DMS79 treated with DMSO at 0.1 percent for 48 hours (cell line): Measurements from ENCODE around the gene ATP2A1.
"Not testable (repeated sequence)": the region's sequence is repeated elsewhere in the genome, so short reads cannot be mapped to it uniquely, and the experiment has no call there.

Experiments
- DNase-seq: peaks from one replicate; lab custom pipeline; 2025; lab: John Stamatoyannopoulos, UW

ATP2A1 gene

DNA sequence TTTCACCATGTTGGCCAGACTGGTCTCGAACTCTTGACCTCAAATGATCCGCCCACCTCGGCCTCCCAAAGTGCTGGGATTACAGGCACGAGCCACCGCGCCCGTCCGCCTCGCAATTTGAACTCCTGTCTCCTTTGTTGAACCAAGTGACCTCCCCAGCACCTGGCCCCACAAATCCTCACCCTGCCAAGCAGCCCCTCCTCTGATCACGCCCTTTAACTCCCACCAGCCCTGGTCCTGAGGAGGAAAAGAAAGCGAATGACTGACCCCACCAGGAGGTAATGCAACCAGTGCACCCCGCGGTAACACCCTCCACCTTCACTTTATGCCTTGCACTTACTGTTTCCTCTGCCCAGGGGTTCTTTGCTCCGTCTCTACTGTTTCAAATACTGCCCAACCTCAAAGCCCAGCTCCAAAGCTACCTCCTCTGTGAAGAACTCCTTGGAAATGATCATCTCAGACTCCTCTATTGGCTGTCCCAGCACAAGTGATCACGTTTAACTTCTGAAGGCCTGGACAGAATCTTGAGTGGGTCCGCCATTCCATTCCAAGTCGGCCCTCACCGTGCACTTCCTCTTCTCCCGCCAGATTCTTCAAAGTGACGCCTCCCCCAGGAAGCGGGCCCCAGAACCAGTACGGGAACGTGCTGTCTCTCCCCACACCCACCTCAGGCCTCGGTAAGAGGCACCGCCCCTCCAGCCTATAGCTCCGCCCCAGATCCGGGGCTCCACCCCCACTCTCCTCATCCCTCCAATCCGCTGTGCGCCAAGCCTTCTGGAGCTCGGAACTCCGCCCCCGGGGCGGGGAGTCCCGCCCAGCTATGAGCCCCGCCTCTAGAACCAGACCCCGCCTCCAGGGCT lies 57.9 kb downstream of the ATP2A1 start:
- DNase-seq: no peak

DNA sequence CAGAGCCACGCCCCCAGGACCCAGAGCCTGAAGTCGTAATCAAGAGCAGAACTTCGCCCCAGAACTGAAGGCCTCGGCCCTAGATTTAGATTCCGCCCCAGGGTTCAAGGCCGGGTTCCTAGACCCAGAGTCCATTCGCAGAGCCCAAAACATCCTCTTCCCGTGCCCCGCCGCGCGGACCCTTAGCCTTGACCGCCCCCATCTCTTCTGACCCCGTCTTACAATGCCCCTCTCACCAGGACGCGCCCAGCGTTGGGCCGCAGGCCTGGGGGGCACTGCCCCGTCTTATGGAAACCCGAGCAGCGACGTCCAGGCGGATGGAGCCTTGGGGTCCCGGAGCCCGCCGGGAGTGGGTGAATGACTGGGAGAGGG lies 58.5 kb downstream of the ATP2A1 start:
- no peak for DNase-seq

DNA sequence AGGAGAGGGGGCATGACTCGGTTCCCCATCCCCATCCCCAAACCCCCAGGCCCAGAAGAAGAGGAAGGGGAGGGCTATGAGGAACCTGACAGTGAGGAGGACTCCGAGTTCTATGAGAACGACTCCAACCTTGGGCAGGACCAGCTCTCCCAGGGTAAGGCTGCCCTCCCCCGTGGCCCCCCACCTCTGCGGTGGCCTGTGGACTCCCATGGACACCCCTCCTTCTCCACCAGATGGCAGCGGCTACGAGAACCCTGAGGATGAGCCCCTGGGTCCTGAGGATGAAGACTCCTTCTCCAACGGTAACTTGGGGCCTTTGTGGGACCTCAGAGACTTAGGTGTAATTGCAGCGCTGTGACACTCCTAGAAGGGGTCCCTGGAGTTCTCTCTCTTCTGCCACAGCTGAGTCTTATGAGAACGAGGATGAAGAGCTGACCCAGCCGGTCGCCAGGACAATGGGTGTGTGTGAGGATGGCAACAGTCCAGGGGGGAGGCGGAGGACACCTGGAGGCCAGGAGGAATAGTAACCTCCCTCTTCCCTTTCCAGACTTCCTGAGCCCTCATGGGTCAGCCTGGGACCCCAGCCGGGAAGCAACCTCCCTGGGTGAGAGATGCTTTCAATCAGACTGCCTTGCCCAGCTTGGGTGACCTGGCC lies 59.1 kb downstream of the ATP2A1 start:
- no peak for DNase-seq

DNA sequence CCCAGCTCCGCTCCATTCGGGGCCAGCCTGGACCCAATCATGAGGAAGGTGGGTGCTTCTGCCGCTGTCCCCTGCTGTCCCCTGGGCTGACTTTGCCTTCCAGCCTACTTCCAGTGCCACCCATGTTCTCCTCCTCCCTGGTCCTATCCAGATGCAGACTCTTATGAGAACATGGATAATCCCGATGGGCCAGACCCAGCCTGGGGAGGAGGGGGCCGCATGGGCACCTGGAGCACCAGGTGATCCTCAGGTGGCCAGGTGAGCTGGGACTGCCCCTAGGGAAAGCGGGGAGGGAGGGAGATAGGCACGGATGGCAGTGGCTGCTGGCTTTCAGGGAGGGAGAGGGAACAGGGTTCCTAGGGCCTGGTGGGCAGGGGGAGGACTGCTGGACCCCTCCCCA lies 60.4 kb downstream of the ATP2A1 start:
- DNase-seq: no peak

DNA sequence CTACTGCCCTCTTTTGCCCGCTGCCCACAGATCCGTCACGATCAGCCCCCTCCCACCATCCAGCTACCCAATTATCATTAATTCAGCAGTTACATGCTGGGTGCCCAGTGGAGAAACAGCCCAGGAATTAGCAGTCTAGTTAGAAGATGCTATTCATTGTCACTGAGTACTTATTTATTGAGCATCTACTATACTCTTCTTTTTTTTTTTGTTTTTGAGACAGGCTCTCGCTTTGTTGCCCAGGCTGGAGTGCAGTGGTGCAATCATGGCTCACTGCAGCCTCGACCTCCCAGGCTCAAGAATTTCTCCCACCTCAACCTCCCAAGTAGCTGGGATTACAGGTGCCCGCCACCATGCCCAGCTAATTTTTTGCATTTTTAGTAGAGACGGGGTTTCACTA lies 61.5 kb downstream of the ATP2A1 start:
- not testable (repeated sequence) for DNase-seq

DNA sequence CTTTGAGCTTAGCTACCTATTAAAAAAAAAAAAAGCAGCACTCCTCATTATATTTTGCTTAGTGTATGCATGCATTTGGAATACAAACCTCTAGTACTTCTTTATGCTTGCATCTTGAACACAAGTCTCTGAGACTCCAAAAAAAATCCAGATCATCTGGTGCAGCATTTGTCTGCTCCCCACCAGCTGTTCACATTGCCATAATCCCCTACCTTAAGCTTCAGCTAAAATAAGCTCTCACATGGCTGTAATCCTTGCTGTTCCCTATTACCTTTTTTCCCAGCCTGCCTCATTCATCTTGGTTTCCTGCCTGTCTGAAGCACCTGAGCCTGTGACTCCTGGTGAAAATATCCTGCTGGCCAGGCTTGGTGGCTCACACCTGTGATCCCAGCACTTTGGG lies 65.0 kb downstream of the ATP2A1 start:
- no peak for DNase-seq

DNA sequence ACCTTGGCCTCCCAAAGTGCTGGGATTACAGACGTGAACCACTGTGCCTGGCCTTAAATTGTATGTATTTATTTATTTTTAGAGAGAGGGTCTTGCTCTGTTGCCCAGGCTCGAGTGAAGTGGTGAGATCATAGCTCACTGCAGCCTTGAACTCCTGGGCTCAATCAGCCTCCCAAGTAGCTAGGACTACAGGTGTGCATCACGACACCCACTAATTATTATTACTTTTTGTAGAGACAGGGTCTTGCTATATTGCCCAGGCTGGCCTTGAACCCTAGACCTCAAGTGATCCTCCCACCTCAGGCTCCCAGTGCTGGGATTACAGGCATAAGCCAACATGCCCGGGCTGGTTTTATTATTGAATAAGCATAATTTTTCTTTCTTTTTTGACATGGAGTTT lies 68.4 kb downstream of the ATP2A1 start:
- DNase-seq: no peak

DNA sequence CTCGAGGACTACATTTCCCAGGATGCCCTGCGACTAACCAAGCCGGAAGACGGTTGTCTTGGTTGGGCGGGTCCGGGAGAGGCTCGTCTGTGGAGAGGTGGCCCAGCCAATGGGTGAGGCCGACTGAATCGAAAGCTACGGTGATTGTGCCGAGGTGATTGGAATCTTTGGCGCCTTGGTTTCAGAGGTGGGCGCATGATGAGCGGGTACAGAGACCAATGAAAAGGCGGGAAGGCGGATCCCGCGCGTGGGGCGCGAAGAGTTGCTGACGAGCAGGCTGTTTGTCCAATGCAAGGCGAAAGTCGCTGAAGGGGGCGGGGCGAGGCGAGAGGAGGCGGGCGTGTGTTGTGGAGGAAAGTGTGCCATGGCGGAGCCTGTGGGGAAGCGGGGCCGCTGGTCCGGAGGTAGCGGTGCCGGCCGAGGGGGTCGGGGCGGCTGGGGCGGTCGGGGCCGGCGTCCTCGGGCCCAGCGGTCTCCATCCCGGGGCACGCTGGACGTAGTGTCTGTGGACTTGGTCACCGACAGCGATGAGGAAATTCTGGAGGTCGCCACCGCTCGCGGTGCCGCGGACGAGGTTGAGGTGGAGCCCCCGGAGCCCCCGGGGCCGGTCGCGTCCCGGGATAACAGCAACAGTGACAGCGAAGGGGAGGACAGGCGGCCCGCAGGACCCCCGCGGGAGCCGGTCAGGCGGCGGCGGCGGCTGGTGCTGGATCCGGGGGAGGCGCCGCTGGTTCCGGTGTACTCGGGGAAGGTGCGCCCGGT lies 72.5 kb downstream of the ATP2A1 start, which contains the start of gene NFATC2IP:
NFATC2IP (plus strand) TSS at position 290 of the 762 bp plus-strand sequence; CDS start at position 365, 75 bp downstream.
- DNase-seq: peak; percentile 99

DNA sequence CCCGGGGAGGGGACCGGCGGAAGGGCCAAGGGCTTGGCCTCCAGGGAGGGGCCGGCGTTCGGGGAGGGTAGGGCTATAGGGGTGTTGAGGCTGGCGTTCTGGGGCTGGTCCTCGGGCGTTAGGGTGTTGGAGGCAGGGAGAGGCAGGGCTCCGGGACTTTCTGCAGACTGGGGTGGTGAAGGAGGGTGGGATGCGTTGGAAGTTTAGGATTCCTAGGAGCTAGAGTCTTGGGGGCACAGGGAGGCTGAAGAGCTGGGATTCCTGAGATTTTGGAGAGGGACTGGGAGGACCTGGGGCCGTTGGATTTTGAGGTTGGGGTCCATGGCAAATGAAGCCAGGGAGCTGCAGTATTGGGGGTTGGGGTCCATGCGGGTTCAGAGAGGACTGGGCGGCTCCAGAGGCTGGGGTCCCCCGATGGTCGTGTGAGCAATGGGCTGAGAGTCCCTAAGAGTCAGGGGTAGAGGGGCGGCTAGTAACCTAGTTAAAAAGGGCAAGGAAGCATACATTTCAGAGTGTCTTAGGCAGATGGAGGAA lies 73.2 kb downstream of the ATP2A1 start:
- DNase-seq: no peak
